Stimulated activated CD4-positive, alpha-beta T cell treated with anti-CD3 and anti-CD28 coated beads, Interleukin-15, amount 100 ng/mL, for 48 hours (primary cell): Measurements from ENCODE around the gene MYCBP2.
A peak's percentile ranks its signal among the peaks of the same experiment; 100 is the strongest.
"Not testable (repeated sequence)": the region's sequence is repeated elsewhere in the genome, so short reads cannot be mapped to it uniquely, and the experiment has no call there.

Source experiments
- DNase-seq, 2 donors: peaks; one replicate each; pipeline ENCODE4 v3.0.0-alpha.2; 2020; ENCODE audit warnings: low read depth in 2 of 2

MYCBP2 gene, protein sequence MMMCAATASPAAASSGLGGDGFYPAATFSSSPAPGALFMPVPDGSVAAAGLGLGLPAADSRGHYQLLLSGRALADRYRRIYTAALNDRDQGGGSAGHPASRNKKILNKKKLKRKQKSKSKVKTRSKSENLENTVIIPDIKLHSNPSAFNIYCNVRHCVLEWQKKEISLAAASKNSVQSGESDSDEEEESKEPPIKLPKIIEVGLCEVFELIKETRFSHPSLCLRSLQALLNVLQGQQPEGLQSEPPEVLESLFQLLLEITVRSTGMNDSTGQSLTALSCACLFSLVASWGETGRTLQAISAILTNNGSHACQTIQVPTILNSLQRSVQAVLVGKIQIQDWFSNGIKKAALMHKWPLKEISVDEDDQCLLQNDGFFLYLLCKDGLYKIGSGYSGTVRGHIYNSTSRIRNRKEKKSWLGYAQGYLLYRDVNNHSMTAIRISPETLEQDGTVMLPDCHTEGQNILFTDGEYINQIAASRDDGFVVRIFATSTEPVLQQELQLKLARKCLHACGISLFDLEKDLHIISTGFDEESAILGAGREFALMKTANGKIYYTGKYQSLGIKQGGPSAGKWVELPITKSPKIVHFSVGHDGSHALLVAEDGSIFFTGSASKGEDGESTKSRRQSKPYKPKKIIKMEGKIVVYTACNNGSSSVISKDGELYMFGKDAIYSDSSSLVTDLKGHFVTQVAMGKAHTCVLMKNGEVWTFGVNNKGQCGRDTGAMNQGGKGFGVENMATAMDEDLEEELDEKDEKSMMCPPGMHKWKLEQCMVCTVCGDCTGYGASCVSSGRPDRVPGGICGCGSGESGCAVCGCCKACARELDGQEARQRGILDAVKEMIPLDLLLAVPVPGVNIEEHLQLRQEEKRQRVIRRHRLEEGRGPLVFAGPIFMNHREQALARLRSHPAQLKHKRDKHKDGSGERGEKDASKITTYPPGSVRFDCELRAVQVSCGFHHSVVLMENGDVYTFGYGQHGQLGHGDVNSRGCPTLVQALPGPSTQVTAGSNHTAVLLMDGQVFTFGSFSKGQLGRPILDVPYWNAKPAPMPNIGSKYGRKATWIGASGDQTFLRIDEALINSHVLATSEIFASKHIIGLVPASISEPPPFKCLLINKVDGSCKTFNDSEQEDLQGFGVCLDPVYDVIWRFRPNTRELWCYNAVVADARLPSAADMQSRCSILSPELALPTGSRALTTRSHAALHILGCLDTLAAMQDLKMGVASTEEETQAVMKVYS (N-terminal part only)

DNA sequence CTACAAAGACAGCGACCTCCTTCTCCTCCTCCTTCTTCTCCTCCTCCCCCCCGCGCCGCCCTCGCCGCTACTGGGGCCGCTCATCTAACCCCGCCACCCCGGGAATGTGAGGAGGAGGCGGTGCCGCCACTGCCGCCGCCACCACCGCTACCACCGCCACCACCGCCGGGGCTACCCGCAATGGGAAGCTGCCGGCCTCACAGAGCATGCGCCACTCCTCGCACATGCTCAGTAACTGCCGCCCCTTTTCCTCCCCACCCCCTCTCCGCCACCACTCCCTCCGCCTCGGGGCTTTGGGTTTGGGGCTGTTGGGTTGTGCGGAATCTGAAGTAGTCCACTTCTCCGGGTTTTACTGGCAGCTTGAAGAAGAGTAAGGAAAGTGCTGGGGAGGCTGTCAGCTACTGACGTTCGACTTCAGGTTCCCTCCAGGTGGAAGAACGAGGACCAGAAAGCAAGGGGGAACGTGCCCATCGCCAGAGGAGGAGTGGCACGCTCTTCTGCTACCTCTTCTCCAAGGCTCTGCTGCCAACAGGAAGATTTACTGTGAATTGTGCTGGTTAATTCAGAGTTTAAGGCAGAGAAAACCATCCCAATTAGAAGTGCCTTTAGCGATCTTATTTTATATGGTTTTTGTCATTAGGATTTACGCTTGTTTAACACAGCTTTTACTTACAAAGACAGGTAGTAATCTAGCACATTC is at the start of gene MYCBP2:
MYCBP2 (minus strand) TSS at position 190 of the 700 bp plus-strand sequence. CDS start 319 bp downstream, outside the sequence.
- DNase-seq, result peak; percentile 94 to 95

DNA sequence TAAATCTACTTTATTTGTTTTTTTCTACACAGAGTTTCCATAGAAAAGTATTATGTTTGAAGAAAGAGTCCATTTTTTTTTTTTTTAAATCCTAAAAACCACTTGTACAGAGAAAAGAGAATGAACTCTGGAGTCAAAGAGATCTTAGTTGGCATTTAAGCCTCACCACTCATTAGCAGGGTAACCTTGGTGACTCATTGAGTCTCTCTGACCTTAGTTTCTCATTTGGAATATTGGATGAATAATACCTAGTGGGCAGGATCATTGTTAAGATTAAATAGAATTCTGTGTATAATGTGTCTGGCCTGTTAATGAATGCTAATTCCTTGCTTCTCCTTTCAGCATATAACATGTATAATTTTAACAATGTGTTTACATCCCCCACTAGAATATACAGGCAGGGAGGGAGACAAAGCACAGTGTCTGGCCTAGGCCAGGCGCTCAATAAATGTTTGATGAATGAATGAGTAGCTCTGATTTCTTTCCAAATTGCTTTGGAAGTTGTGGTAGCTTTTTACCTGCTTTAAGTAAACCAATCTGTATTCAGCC is 48.7 kb upstream of the MYCBP2 start:
- DNase-seq, result no peak

DNA sequence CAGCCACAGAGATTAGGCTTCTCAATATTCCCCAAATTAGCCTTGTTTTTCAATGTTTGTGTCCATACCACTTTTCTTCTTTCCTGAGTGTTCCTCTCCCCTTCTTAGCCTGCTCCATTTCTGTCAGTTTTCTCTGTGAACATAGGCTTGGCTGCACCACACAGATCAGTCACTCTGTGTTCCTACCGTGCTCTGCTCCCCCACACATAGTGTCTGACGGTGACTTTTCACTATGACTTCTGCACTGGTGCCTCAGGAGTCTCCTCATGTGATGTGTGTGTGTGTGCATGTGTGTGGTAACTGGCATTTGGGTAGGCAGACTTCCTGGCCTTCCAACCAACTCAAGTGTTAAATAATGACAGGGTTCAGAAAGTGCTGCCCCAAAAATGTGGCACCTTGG is 47.9 kb upstream of the MYCBP2 start:
- no peak for DNase-seq

DNA sequence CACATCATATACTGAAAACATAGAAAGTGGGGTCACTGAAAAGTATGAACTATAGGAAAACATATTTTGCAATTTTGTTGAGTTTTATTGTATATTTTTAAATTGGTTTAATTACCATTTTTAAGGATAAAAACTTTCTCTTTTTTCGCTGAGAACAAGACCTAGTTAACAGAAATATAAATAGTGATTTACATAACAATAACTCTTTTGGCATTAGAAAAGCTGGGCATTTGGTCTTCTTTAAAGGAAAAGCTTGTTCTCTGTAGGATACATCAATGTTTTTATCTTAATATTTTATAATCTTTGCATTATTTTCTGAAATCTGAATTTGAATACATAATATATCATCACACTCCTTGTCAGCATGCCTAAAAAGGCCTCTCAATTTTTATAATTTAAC is 47.4 kb upstream of the MYCBP2 start:
- no peak for DNase-seq

DNA sequence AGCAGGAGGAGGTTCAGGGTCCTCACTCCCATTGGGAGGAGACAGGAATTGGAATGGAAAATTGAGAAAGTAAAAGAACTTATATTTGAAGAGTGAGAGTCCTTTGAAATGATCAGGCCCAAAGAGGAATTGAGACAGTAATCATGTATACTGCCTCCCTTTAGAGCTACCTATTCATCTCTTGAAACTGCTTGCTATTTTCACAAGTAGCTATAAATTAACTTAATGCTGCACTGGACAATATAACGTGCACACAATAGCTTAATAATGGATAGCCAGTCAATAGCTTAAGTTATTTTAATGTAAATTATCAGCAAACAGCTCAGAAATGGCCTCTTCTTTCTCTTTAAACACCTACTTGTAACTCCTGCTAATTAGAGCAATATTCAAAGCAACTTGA is 46.6 kb upstream of the MYCBP2 start:
- no peak for DNase-seq

DNA sequence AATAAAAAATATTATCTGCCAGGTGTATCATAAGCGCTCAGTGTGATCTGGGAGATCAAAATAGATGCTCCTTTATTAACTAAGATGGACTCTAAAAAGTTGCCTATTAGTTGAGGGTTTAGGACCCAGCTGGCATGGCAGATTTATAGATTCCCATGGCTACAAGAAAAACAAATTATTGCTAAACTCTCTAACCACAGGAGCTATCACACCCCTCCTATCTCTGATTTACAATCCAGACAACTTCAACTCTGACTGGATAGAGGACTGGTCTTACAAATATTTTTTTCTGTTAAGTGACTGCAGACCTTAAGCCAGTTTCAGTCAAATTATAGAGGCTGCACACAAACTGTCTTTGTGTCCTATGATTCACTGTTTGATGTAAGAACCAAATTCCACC is 45.4 kb upstream of the MYCBP2 start:
- DNase-seq, result no peak

DNA sequence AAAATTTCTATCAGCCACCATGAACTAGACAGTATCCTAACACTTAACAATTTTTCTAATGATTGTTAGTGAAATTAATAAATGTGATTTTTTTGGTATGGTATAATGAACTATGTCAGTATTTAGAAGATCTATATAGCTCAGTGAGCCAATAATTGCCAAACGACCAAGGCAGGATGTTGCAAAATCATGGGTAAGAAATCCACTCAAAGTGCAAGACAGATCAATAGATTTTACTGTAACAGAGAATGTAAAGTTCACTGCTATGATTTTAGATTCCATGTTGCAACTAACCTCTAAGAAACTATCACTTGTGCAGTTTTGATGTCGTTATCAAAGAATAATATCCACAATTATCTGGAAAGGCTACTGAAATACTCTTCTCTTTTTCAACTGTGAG is 44.0 kb upstream of the MYCBP2 start:
- no peak for DNase-seq

DNA sequence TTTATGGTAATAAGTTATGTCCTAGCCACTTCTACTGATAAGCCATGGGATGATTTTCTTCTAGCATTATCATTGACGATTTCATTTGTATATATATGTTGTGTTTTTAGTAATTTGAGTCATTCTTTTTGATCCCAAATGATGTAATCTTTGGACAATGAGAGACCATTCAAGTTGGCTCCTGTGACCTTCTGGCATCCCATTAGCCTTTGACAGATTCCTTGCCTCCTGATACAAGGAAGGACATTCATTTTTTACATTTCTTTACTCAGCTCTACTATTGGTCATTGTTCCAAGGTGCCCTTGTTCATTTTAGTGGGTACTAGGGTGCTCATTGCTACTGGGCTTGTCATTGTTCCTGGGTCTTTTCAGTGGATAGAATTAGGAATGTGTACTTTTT is 35.3 kb upstream of the MYCBP2 start:
- no peak for DNase-seq

DNA sequence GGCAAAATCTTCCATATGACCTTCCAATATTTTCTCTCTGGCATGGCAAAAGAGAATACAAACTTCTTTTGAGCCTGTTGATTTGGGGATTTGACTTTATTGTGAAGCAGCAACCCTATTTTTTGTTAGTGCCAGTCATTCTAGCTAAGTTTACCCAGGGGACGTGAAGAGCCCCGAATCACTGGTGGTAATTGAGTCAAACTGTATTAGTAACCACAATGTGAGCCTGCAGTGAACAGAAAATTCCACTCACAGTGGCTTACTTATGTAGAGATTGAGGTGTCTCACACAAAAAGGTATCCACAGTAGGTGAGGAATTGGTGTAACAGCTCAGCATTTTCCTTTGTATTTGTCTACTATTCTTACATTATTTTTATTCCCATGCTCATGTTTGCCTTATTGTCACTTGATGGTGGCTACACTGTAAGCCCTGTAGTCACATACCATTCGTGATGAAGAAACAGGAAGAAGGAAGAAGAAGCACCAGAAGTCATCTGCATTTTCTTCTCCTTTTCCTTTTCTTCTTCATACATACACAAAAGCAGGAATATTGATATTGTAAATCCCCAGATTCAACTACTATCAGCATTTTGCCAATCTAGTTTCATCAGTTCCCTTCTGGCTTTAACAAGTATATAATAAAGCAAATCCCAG is 33.3 kb upstream of the MYCBP2 start:
- DNase-seq, result no peak

DNA sequence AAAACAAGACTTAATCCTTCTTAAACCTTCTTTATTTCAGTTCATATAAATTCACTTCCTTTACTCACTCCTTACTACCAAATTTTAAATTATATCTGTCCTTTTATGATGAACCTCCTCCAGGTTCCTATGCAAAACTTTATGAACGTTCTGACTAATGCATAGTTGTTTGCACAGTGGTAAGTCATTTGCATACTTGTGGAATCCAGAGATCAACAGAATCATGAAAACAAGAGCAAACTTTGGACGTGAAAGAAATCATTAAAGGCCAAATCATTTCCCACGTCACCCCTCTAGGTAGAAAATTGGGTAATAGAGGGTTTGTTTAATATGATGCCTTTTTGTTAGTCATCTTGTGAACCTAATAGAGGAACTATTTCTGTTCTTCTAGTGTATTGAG is 32.3 kb upstream of the MYCBP2 start:
- no peak for DNase-seq

DNA sequence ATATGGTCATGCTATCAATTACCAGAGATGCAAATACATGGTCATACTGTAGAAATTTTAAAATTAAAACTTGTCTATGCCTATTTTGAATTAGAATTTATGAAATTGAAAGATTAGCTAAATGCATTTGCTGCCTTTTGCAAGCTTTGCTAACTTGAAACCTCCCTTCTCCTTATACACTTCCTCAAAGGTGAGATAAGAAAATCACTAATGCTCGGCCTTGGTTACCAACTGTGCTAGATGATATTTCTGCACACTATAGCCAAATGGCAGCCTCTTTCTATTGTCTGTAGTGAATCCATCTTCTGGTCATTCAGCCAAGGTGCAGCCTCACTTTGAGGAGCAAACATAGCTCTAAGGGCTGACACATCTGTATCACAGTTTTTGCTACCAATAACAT is 31.1 kb upstream of the MYCBP2 start:
- DNase-seq, result no peak

DNA sequence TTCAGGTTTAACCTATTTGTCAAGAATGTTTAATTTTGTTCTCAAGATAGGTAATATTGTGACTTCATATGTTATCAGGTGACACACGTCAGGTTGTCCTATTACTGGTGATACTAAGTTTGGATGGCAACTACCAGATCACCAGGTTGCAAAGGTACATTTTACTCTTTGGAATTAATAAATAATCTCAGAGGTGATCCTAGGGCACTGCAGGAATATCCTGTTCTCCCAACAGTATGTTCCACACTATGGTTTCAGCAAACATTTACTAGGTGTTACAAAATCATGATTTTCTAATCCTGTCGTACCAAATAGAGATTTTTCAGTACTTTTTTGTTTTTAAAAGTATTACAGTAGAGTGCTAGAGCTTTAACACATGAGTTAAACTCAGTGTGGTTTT is 29.3 kb upstream of the MYCBP2 start:
- DNase-seq, result no peak

DNA sequence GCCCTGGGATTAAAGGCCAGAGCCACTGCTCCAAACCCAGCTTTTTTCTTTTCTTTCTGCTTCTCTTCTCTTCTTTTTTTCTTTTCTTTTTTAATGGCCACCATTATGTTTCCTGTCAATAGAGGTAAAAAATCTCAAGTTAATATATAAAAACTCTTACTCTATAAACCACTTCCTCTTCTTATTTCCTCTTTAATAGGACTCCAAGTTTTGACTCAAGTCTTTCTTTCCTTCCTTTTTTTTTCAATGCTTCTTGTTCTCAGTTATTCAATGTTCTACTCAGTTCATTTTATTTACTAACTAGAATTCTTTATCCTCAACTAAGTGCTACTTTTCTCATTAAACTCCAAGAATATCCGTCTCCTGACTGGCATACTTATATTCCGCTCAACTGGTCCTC is 27.1 kb upstream of the MYCBP2 start:
- DNase-seq, result no peak

DNA sequence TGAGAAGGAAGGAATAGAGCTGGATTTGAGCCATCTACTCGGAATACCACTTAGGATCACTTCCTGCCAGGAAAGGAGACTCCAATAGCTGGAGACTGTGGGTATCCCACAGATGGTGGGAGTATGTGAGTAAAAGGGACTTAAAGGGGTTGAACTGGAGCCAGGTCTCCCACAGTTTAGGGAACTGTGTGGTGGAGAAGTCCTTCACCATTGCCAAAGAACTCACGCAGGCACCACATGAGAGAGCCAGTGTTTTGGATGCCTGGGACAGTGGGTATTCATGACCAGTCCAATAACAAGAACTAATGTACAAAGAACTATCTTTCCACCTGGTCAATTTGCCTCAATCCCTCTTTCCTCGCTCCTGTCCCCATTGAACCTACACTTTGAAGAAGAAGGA is 24.4 kb upstream of the MYCBP2 start:
- no peak for DNase-seq

DNA sequence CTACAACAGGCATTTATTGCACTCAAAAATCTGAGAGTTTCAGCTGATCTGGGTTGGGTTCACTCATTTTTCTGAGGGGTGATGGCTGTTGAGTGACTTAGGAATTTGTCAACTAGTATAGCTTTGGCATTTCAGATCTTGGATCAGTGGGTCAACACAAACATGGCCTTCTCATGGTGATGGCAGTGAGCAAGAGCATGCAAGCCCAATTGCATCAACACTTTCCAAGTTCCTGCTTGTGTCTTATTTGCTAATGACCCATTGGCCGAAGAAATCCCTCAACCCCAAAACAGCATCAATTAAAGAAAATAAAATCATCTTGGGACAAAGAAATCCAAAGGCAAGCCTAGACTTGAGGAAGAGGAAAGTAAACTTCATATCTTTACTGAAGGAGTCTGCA is 23.9 kb upstream of the MYCBP2 start:
- no peak for DNase-seq

DNA sequence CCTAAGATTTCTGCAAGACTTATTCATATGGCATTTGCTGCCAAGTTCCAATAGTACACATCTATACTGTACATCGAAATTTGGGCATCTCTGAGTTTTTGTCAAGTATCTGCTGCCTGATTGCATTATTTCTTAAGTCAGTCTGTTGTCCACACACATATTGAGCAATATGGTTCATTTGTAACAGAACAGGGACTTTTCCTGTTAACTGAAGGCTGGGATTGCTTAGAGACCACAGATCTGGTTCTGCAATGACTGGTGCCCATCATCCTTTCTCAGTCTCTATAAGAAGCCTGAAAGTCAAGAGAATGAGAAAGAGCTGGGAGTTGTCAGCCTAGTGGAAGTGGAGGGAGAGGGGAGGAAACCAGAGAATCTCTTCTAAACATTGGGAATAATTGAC is 22.5 kb upstream of the MYCBP2 start:
- DNase-seq, result no peak

DNA sequence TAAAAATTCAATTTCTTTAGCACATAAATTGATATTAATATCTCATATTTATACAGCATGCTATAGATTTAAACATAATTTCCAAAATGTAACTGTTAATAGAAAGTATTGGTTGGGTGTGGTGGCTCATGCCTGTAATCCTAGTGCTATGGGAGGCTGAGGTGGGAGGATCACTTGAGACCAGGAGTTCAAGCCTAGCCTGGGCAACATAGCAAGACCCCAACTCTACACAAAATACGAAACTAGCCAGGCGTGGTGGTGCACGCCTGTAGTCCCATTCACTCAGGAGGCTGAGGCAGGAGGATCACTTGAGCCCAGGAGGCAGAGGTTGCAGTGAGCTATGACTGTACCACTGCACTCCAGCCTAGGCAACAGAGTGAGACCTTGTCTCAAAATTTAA is 20.5 kb upstream of the MYCBP2 start:
- not testable (repeated sequence) for DNase-seq

DNA sequence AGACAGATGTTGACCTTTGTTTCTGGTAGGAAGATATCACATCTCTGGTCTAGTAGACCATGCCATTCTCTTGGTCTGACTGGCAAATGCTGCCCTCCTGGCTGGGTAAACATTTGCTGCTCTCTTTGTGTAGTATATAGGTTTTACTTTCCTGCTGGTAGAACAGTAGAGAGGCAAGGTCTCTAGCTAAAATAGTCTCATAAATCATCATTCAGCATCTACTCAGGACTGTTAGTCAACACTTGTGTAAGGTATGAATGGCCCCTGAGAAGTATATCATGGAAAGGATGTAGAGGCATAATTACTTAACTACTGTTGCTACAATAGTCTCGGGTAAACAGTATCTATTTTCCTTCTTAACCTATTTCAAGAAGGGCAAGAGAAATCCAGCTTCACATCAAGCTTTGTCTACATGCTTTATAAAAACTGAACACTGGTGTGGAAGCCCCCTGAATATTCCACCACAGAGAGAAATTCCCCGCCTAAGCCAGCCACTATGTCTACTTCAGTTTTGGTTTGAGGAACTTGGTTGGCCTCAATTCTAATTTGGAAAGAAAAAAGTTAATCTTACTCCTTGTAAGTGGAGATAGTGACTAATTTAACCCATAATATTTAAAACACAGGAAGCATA is 18.4 kb upstream of the MYCBP2 start:
- no peak for DNase-seq

DNA sequence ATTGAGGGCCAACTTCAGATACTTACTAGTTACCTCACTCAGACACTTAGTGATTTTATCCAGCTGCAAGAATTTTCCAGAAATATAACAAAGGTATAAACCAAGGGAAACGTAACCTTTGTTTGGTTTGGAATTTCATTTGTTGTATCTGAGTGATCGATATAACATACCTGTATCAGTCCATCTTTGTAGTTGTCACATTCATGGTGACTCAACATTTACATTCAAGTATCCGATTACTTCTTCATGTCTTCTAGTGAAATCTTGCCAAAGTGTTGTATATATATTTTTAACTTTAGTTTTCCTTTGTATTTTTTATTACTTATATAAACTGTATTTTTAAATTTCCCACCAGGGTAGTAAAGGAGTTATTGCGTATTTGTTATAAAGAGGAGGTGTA is 16.9 kb upstream of the MYCBP2 start:
- no peak for DNase-seq

DNA sequence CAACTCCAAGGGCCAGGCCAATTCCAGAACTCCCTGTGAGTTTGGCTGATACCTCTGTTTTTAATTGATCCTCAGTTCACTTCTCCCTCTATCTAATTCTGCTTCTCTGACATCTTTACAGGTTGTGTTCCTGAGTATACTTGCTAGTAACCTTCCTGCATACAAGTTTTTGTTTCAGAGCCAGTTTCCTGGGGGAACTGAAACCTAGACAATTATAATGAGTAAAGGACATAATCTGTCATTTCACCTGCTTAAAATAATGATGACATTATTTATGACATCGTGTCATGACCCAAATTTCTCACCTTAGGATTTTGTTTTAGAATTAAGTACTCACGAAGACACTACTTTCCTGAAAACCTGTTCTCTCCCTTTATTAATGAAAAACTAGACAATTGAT is 12.5 kb upstream of the MYCBP2 start:
- no peak for DNase-seq
